ENCODE results near the gene IRF8.
"Not testable (repeated sequence)": the region's sequence is repeated elsewhere in the genome, so short reads cannot be mapped to it uniquely, and the experiment has no call there.

Gene IRF8

DNA sequence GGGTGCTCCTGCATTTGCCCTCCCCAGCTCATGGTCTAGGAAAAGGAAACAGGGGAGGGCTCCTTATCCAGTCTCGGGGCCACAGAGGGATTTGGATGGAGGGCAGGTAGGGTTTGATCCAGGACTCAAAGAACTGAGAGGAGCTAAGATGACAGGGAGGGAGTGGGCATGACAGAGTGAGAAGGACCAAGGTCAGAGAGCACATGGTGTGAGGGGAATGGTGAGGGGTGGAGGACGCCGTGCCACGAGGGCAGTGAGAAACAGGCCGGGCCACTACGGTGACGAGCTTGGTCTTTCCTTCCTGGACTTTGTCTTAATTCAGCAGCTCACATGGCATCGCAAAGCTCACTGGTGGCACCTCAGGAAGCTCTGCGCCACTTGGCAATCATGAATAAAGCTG lies 35.2 kb downstream of the IRF8 start:
- DNase-seq (ENCODE audit: low read depth in 3 of 3): no peak

- no peak for DNase-seq (ENCODE audit: low read depth in 3 of 3)
Measured at GRCh38 chr16:85935391-85935973, 36.5 kb downstream of the IRF8 start.

- DNase-seq (ENCODE audit: low read depth in 3 of 3): peak; percentile 46 to 72 (median 71)
Measured at GRCh38 chr16:85935974-85936760, 37.2 kb downstream of the IRF8 start.

- DNase-seq (ENCODE audit: low read depth in 3 of 3): peak in 1 of 3 donors; percentile 30
Measured at GRCh38 chr16:85936816-85937215, 37.9 kb downstream of the IRF8 start.

- DNase-seq (ENCODE audit: low read depth in 3 of 3): no peak
Measured at GRCh38 chr16:85940214-85940613, 41.3 kb downstream of the IRF8 start.

DNA sequence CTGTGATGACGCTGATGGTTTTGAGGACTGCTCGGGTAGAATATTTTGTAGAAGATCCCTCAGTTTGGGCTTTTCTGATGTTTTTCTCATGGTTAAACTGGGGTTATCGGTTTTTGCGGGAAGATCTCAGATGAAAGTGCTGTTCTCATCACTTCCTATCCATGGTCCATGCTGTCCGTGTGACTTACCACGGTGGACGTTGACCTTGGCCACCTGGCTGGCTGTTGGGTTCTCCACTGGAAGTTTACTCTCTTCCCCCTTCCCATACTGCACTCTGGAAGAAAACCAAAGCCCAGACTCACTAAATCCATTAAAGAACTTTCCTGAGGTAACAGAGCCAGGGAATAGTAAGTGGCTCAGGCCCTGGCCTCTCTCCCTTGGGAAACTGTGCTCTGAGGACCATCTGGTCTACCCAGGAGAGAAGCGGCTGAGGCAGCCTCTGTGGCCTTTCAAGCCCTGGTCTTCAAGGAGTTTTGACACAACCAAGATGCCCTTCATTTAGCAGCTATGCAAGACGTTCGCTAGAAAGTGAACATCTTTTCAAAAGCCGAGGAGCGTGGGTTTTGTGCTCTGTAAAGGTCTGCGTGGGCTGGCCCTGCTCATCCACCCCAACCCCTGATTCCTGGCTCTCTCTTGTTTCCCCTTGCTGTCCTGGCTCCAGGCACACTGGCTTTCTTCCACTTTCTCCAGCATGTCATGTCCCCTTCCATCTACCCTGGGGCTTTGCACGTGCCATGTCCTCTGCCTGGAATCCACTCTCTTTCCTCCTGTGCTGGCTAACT lies 43.1 kb downstream of the IRF8 start:
- DNase-seq (ENCODE audit: low read depth in 3 of 3): no peak

DNA sequence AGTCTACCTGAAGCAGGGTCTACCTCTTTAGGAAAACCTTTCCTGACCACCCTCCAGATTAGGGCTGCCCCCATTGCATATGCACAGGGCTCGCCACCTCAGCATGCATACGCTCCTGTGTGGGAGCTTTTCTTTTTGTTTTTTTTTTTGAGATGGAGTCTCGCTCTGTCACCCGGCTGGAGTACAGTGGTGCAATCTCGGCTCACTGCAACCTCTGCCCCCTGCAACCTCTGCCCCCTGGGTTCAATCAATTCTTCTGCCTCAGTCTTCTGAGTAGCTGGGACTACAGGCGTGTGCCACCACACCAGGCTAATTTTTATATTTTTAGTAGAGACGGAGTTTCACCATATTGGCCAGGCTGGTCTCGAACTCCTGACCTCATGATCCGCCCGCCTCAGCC lies 43.7 kb downstream of the IRF8 start:
- DNase-seq (ENCODE audit: low read depth in 3 of 3): not testable (repeated sequence)

- no peak for DNase-seq (ENCODE audit: low read depth in 3 of 3)
Measured at GRCh38 chr16:85943711-85944110, 44.7 kb downstream of the IRF8 start.

DNA sequence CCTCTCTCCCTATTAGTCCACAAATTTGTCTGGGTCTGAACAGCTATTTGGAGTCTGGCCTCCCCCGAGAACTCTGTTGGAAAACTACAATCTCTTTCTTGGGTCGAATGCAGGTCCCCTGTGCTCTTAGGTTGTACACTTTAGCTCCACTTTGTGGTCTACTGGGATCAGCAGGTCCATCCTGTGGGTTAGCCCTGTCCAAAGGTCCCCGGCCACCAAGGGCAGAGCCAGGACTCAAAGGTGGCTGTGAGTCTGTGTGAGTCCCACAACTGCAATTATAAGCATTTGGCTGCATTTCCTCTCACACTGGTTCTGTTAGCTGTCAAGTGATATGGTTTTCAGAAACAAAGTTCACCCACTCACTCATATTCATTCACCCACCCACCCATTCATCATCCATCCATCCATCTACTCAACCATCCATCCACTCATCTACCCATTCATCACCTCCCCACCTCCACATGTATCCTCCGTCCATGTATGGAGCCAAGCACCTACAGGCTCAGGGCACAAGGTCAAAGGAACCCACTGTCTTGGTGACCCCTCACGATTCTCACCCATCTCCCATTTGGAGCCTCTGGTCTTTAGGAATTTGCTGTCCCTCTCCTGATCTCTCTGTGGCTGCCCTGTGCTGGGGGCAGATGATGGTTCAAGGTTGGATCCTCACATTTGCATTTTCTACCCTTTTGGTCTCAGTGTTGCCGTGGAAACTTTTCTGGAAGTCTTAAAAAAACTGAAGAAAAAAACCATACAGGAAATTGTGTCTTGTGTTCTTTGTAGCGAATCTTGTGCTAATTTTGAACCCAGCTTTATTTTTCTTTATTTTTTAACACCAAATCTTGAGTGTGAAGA lies 45.8 kb downstream of the IRF8 start:
- no peak for DNase-seq (ENCODE audit: low read depth in 3 of 3)

- DNase-seq (ENCODE audit: low read depth in 3 of 3): no peak
Measured at GRCh38 chr16:85945424-85945751, 46.4 kb downstream of the IRF8 start.

DNA sequence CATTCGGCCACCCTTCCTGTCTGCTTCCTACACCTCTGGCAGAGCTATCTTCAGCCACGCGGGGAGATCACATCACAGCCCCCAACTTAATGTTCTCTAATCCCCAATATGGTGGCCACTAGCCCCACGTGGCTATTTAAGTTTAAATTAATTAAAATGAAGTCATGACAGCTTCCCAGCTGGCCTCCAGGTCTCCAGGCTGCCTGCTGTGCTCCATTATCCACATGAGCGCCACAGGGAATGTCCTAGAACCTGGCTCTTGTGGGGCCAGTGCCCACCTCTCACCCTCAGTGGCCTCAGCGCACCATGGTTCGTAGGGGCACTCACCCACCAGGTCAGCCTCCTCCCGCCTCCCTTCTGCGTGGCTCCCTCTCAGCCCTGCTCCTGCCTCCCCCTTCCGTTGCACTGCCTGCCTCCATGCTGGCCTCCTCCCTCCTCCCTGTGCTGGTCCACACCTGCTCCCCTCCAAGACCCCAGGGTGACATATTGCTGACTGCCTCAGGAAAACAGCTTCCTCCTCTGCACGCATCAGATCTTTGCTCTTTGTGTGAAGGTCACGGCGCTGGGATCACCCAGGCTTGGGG lies 47.7 kb downstream of the IRF8 start:
- no peak for DNase-seq (ENCODE audit: low read depth in 3 of 3)

DNA sequence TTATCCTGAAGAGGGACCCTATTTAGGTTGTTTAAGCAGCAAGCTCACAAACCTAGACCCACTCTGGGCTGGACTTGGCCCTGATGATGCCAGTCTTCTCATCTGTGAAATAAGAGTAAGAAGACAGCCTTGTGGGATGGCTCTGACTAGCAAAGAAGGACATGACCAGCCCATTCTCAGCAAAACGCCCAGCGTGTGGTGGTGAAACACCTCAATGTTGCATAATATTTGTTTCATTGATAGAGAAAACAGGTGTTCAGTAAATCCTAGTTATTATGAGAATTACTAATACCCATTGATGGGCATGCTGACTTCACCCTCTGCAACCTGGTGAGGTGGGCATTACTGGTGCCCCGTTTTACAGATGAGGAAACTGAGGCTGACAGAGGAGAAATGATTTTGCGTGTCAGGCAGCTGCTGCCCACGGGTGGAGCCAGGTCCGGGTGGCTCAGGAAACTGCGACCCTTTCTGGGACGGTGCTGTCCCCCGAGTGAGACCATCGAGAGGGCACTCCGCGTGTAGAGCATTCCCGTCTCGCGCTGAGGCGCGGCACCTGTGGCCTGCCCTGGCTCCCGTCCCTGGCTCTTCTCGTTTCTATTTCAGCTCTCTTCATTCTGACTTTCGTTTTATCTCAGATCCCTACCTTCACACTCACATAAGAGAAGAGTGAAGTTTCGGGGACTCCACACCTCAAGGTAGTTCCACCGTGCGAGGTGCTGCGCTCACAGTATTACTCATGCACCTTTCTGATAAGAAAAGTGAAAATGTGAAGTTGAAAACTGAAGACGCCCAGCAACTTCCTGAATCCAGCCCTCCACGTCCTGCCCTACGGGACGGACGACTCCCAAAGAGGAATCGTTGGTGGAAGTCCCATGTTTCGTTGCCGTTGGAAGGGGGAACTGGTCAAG lies 48.5 kb downstream of the IRF8 start:
- DNase-seq (ENCODE audit: low read depth in 3 of 3): peak in 2 of 3 donors; percentile 36 to 65

GRCh38 chr16:85948138-85948509 lies 49.2 kb downstream of the IRF8 start:
- no peak for DNase-seq (ENCODE audit: low read depth in 3 of 3)

DNA sequence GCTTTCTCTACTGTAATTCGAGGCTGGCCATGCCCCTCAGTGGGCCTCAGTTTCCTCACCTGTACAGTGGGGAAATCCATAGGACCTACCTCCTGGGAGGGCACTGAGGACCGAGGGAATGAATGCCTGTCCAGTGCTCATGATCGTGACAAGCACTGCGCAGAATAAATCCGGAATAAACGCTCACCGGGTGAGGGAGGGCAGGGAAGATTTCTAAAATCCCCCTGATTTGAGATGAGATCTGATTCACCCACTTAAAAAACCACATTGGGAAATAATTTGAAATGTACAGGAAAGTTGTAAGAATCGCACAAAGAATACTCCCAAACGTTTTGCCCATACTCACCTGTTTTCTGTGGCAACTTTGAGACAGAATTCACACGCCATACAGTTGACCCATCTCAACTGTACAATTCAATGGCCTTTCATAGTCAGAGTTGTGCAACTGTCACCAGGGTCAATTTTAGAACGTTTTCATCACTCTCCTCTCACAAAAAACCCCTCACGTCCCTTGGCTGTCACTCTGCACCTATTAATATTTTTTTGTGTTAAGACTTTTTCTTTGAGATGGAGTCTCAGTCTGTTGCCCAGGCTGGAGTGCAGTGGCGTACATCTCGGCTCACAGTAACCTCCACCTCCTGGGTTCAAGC lies 49.8 kb downstream of the IRF8 start:
- DNase-seq (ENCODE audit: low read depth in 3 of 3): no peak

DNA sequence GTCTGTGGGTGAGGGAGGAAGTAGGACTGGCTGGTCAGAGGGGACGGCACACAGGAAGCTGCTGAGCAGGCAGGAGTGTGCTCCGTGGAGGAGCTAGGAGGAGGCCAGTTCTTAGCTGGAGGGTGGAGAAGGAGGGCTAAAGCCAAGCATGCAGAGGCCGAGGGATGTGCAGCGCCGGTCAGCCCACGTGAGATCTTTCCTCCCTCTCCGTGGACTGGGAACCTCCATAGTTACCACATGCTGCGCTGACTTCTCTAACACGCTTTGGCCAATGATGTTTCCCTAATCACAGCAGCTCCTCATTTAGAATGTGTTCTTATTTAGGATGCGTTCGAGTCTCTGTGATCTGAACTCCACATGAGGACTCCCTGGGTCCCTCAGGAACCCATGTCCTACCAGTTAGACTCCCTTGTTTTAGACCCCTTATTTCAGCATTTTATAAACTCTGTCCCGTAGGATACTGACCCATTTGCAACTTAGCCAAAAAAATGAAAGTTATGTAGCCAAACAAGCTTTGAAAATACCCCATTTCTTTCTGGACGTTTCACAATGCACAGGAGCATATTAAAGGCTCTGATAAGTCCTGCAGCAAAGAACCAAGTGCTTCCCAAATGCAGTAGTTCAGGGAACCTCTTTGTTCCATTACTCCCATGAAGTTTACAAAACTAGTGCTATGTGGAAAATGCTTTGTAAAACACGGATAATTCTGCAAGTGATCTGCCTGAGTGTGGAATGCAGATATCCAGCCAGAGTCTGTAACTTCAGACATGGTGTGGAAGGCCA lies 51.4 kb downstream of the IRF8 start:
- no peak for DNase-seq (ENCODE audit: low read depth in 3 of 3)

GRCh38 chr16:85952197-85952596 lies 53.2 kb downstream of the IRF8 start:
- DNase-seq (ENCODE audit: low read depth in 3 of 3): no peak

DNA sequence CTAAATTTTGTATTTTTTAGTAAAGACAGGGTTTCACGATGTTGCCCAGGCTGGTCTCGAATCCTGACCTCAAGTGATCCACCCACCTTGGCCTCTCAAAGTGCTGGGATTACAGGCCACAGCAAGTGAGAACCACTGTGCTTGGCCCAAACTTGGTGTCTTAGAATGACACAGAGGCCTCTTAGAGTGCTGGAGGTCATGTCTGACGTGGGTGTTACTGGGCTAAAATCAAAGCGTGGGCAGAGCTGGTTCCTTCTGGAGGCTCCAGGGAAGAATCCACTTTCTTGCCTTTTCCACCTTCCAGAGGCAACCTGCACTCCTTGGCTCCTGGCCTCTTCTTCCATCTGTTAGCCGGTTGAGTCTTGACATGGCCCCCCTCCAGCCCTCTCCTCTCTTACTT lies 53.8 kb downstream of the IRF8 start:
- DNase-seq (ENCODE audit: low read depth in 3 of 3): no peak

DNA sequence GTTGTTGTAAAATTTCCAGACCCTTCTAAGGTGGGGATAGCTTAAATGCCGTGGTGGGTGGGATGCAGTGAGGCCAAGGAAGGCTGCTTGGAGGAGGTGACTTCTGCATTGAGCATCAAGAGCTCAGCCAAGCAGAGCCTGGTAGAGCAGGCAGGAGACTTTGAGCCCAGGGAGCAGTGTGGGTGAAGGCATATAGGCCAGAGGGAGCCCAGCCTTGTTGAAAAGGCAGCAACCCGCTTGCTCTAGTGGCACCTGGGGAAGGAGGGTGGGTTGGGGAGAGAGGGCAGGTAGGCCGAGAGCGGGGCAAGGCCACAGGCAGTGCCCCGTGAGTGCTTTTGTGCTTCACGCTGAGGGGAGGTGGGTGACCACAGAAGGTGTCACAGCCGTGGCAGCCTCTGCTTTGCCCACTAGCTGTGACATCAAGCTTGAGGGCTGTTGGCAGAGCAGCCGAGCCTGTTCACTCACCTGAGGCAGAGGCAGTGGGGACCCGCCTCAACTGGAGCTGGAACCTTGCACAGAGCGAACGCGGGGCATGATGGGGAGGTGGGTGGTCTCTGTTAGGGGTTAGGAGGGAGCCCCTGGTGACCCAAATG lies 56.1 kb downstream of the IRF8 start:
- DNase-seq (ENCODE audit: low read depth in 3 of 3): no peak

DNA sequence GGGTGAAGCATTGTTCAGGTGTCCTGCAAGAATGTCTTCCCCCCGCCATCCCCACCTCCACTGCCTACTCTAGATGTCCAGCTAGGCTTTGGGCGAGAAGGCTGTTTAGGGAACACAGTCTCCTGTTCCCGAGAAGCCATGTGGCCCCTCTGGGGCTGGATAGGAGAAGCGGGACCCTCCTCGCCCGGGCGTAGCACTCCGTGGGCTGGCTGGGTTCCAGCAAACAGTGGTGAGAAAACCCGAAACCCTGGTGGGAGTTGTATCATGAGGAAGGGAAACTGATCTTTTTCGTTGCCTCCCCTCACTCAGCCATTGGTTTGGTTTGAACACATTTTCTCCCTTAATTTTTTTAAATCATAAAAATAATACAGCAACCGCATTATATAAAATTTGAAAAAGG lies 56.6 kb downstream of the IRF8 start:
- no peak for DNase-seq (ENCODE audit: low read depth in 3 of 3)
